Neural cell (in vitro differentiated cells): ENCODE measurements around the gene NDUFV1. TPM values are rescaled to one million over a fixed set of nuclear protein-coding genes. Genes with fewer than 3 reads are reported as not detected.

Experiments used
- H2AFZ ChIP-seq: fragments of 200-600, 300-800 bp; sonication (generic), shearing (Covaris generic); 2 replicates; pipeline ENCODE4 v1.6.0; 2014; ENCODE audit warnings: low read depth, mild to moderate bottlenecking, antibody characterized with exemption, low read length, moderate library complexity
- H3F3A ChIP-seq: fragments of 200-600 bp; shearing (Covaris generic); 2 replicates; pipeline ENCODE4 v1.6.1; 2016; ENCODE audit warnings: mild to moderate bottlenecking, moderate library complexity, mixed read lengths, antibody characterized with exemption, low read length; ENCODE audit not compliant: insufficient read depth, poor library complexity, severe bottlenecking
- H3K27ac ChIP-seq: fragments of 200-600, 300-800 bp; sonication (generic), shearing (Covaris generic); 2 replicates; pipeline ENCODE4 v1.5.1; 2014; ENCODE audit warnings: mild to moderate bottlenecking, low read length, moderate library complexity
- H3K27me3 ChIP-seq: fragments of 300-800, 200-600 bp; sonication (generic), shearing (Covaris generic); 2 replicates; pipeline ENCODE4 v1.6.0; 2014; ENCODE audit warnings: mild to moderate bottlenecking, low read depth, low read length, moderate library complexity; ENCODE audit not compliant: insufficient read depth
- H3K36me3 ChIP-seq: fragments of 300-800, 200-600 bp; sonication (generic), shearing (Covaris generic); 2 replicates; pipeline ENCODE4 v1.5.1; 2014; ENCODE audit warnings: mild to moderate bottlenecking, antibody characterized with exemption, low read length, moderate library complexity; ENCODE audit not compliant: insufficient read depth
- H3K4me2 ChIP-seq: fragments of 300-800, 200-600 bp; sonication (generic), shearing (Covaris generic); 2 replicates; pipeline ENCODE4 v1.6.0; 2014; ENCODE audit warnings: mild to moderate bottlenecking, low read length
- H3K4me3 ChIP-seq: fragments of 300-800, 200-600 bp; sonication (generic), shearing (Covaris generic); 2 replicates; pipeline ENCODE4 v1.5.1; 2014; ENCODE audit warnings: mild to moderate bottlenecking, low read length, moderate library complexity
- H3K79me2 ChIP-seq: fragments of 200-600 bp; shearing (Covaris generic); replicated peaks from 2 replicates; pipeline ENCODE4 v1.6.0; 2014; ENCODE audit warnings: mild to moderate bottlenecking, low read length, moderate library complexity; ENCODE audit not compliant: insufficient read depth
- H3K9ac ChIP-seq: fragments of 300-800, 200-600 bp; sonication (generic), shearing (Covaris generic); 2 replicates; pipeline ENCODE4 v1.6.1; 2016; ENCODE audit warnings: mild to moderate bottlenecking, low read length, mixed read lengths
- H3K9me2 ChIP-seq: fragments of 200-600 bp; shearing (Covaris generic); 2 replicates; pipeline ENCODE4 v1.6.1; 2016; ENCODE audit warnings: mild to moderate bottlenecking, low read length, mixed read lengths; ENCODE audit not compliant: insufficient read depth
- H3K9me3 ChIP-seq: fragments of 200-600, 300-800 bp; sonication (generic), shearing (Covaris generic); 2 replicates; pipeline ENCODE4 v1.6.1; 2016; ENCODE audit warnings: mild to moderate bottlenecking, mixed run types, low read length, moderate library complexity, mixed read lengths
- H4K20me1 ChIP-seq: fragments of 200-600 bp; shearing (Covaris generic); 2 replicates; pipeline ENCODE4 v1.6.1; 2016; ENCODE audit warnings: mild to moderate bottlenecking, mixed run types; ENCODE audit not compliant: insufficient read depth
- EP300 ChIP-seq: fragments of 450-650 bp; conservative IDR thresholded peaks from 2 replicates; pipeline ENCODE4 v1.6.1; 2014; ENCODE audit warnings: antibody characterized with exemption, mild to moderate bottlenecking, moderate library complexity; ENCODE audit not compliant: poor library complexity, severe bottlenecking
- EZH2 ChIP-seq: fragments of 200-600, 300-800 bp; shearing (Covaris generic), sonication (generic); IDR thresholded peaks from 2 replicates; pipeline ENCODE4 v1.6.1; 2014; ENCODE audit warnings: antibody characterized with exemption, low read length, borderline replicate concordance, mild to moderate bottlenecking; ENCODE audit not compliant: insufficient read depth, poor library complexity, severe bottlenecking
- MXI1 ChIP-seq: fragments of 450-650 bp; conservative IDR thresholded peaks from 2 replicates; pipeline ENCODE4 v1.6.1; 2014; ENCODE audit warnings: antibody characterized with exemption, mild to moderate bottlenecking; ENCODE audit not compliant: poor library complexity, severe bottlenecking
- POLR2AphosphoS5 ChIP-seq: IDR thresholded peaks from 2 replicates; pipeline ENCODE4 v1.6.1; 2012
- RAD21 ChIP-seq: fragments of 450-650 bp; conservative IDR thresholded peaks from 2 replicates; pipeline ENCODE4 v1.6.1; 2014; ENCODE audit warnings: antibody characterized with exemption, mild to moderate bottlenecking, moderate library complexity
- SMC3 ChIP-seq: fragments of 450-650 bp; conservative IDR thresholded peaks from 2 replicates; pipeline ENCODE4 v1.6.1; 2014; ENCODE audit warnings: antibody characterized with exemption, mild to moderate bottlenecking, moderate library complexity; ENCODE audit not compliant: poor library complexity
- TAF1 ChIP-seq: IDR thresholded peaks from 2 replicates; pipeline ENCODE4 v1.6.1; 2012; ENCODE audit warnings: low read depth
- polyA plus RNA-seq: library from polyadenylated mRNA; depleted of rRNA; stranded (reverse); fragments of >200 nt; gene quantifications from 2 replicates; pipeline ENCODE4 v1.2.3, GENCODE V29; 2014
- TF ChIP-seq, protein P1 (sequence below): fragments of 450-650 bp; IDR thresholded peaks from 2 replicates; pipeline ENCODE4 v1.5.1; 2014; ENCODE audit warnings: antibody characterized with exemption, mild to moderate bottlenecking, moderate library complexity; ENCODE audit not compliant: poor library complexity, severe bottlenecking
- TF ChIP-seq, protein P2 (sequence below): IDR thresholded peaks from 2 replicates; pipeline ENCODE4 v1.6.1; 2012; ENCODE audit warnings: borderline replicate concordance

NDUFV1 gene
- polyA plus RNA-seq, 1 donor from 2014 or later, result 393 TPM

DNA sequence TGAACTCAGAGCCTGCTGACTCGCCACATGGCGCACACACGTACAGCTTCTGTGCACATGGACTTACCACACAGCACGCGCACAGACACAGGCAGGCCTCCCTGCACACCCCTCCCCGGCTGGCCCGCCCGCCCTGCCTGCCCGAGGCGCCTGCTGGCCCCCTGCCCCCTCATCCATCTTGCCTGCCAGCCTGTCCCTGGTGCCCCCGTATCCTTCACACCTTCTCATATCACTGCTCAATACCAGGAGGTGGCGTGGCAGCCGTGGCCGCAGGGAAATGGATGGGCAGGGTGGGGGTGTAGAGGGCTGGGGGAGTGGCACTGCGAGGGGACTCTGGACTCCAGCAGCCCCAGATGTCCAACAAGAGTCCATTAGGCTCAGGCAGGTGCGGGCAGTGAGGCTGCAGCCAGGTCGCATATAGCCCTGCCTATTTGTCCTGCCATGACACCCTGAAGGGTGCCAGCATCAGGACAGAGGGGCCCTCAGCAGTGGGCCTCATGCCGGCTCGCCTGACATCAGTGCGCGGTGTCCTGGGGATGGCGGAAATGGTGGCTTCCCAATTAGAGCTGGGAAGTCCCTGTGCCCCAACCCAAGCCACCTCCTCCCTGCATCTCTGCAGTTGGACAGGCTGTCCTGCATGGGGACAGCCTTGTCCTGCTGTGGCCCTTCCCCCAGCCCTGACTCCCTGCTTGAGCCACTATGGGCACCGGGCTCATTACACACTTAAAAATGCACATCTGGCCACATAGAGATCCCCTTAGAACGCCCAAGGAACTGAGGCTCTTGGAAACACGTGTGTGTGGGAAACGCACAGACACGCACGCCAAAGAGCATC lies 34.8 kb downstream of the NDUFV1 start:
- no peak overlapping the region for H3K27ac ChIP-seq
- H4K20me1 ChIP-seq, result no peaks in the 10 kb centered on the region
- no peaks in the 10 kb centered on the region for H3K9me3 ChIP-seq
- no peak overlapping the region for H2AFZ ChIP-seq
- H3K79me2 ChIP-seq, result no peaks in the 10 kb centered on the region
- no peak overlapping the region for H3K4me2 ChIP-seq
- TF ChIP-seq POLR2AphosphoS5 (no peak), MXI1 (no peak), EZH2 (no peak), TAF1 (no peak), EP300 (no peak)
- TF ChIP-seq, protein P1, sequence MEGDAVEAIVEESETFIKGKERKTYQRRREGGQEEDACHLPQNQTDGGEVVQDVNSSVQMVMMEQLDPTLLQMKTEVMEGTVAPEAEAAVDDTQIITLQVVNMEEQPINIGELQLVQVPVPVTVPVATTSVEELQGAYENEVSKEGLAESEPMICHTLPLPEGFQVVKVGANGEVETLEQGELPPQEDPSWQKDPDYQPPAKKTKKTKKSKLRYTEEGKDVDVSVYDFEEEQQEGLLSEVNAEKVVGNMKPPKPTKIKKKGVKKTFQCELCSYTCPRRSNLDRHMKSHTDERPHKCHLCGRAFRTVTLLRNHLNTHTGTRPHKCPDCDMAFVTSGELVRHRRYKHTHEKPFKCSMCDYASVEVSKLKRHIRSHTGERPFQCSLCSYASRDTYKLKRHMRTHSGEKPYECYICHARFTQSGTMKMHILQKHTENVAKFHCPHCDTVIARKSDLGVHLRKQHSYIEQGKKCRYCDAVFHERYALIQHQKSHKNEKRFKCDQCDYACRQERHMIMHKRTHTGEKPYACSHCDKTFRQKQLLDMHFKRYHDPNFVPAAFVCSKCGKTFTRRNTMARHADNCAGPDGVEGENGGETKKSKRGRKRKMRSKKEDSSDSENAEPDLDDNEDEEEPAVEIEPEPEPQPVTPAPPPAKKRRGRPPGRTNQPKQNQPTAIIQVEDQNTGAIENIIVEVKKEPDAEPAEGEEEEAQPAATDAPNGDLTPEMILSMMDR, result no peak
- TF ChIP-seq, protein P2, sequence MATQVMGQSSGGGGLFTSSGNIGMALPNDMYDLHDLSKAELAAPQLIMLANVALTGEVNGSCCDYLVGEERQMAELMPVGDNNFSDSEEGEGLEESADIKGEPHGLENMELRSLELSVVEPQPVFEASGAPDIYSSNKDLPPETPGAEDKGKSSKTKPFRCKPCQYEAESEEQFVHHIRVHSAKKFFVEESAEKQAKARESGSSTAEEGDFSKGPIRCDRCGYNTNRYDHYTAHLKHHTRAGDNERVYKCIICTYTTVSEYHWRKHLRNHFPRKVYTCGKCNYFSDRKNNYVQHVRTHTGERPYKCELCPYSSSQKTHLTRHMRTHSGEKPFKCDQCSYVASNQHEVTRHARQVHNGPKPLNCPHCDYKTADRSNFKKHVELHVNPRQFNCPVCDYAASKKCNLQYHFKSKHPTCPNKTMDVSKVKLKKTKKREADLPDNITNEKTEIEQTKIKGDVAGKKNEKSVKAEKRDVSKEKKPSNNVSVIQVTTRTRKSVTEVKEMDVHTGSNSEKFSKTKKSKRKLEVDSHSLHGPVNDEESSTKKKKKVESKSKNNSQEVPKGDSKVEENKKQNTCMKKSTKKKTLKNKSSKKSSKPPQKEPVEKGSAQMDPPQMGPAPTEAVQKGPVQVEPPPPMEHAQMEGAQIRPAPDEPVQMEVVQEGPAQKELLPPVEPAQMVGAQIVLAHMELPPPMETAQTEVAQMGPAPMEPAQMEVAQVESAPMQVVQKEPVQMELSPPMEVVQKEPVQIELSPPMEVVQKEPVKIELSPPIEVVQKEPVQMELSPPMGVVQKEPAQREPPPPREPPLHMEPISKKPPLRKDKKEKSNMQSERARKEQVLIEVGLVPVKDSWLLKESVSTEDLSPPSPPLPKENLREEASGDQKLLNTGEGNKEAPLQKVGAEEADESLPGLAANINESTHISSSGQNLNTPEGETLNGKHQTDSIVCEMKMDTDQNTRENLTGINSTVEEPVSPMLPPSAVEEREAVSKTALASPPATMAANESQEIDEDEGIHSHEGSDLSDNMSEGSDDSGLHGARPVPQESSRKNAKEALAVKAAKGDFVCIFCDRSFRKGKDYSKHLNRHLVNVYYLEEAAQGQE, result no peak
- H3K9ac ChIP-seq, result no peak overlapping the region
- no peaks in the 10 kb centered on the region for H3K9me2 ChIP-seq
- H3K36me3 ChIP-seq, result no peaks in the 10 kb centered on the region
- no peaks in the 10 kb centered on the region for H3K27me3 ChIP-seq
- no peak overlapping the region for H3K4me3 ChIP-seq
- no peaks in the 10 kb centered on the region for H3F3A ChIP-seq

DNA sequence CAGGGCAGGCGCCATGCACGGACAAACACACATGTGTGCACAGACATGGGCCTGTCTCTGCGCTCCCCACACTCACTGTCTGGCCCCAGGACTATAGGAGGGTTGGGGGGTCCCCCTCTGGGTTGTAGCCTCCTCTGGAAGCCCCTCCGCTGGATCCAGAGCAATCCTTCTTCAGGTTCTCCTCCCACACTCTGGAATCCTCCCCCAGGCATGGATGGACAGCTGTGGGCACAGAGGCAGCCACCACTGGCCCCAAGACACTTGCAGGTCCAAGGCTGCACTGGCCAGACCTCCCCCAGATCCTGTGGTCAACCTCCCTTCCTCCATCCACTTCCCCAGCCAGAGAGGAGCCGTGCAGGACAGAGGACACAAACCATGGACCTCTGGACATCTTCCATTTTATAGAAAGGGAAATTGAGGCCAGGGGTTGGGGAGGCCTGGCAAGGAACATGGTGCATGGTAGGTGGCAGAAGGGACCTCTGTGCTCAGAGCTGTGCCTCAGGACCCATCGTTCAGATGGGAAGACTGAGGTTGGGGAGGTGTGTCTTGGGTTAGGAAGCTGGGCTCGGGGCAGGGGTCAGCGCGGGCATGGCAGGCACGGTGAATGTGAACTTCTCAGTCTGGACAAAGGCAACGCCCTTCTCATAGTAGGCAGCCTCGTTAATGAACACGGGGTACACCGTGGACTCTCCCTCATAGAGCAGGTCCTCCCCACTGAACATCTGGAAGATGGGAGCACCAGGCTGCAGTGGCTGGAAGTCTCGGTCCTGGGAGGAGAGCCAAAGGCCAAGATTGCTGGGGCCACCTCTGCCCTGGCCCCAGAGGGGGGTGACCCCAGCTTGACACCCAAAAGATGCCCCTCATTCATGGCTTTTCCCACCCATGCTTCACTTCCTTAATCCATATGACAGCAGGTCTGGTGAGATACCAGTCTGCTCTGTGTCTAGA lies 35.7 kb downstream of the NDUFV1 start:
- Histone ChIP-seq H3K4me2 (no peak overlapping the region), H3K36me3 (no peaks in the 10 kb centered on the region), H3K79me2 (no peaks in the 10 kb centered on the region), H2AFZ (no peak overlapping the region), H3K9me3 (no peaks in the 10 kb centered on the region), H3K27ac (no peak overlapping the region), H3K4me3 (no peak overlapping the region), H4K20me1 (no peaks in the 10 kb centered on the region), H3K27me3 (no peaks in the 10 kb centered on the region), H3K9me2 (no peaks in the 10 kb centered on the region), H3F3A (no peaks in the 10 kb centered on the region), H3K9ac (no peak overlapping the region)
- no peak for TF ChIP-seq POLR2AphosphoS5
- no peak for TF ChIP-seq TAF1
- no peak for TF ChIP-seq MXI1
- TF ChIP-seq, protein P2, result no peak
- no peak for TF ChIP-seq EP300
- TF ChIP-seq EZH2, result no peak
- TF ChIP-seq RAD21, result no peak
- TF ChIP-seq, protein P1, result no peak
- TF ChIP-seq SMC3, result no peak
